WTC11 (cell line): ENCODE results near the gene CXCL9. TPM values are rescaled to one million over a fixed set of nuclear protein-coding genes. Genes with fewer than 3 reads are reported as not detected.
A peak's percentile ranks its signal among the peaks of the same experiment; 100 is the strongest.
"Not testable (repeated sequence)": the region's sequence is repeated elsewhere in the genome, so short reads cannot be mapped to it uniquely, and the experiment has no call there.

ENCODE experiments used
- ATAC-seq: fragments of 200-7000 bp; cut with Tn5 transposase; 2 replicates; pipeline ENCODE4 v1.10.0; 2021; ENCODE audit warnings: mild to moderate bottlenecking, moderate library complexity
- CTCF ChIA-PET: fragments of 300-600 bp; sonication (Branson Sonifier 250); formaldehyde crosslinking; loops from one replicate; lab custom pipeline; 2021; ENCODE audit warnings: antibody characterized with exemption; lab: Charles Lee
- POLR2A ChIA-PET: fragments of 350-600 bp; sonication (Branson Sonifier 250); formaldehyde crosslinking; loops from one replicate; lab custom pipeline; 2021; ENCODE audit warnings: antibody characterized with exemption; lab: Charles Lee
- DNase-seq: peaks from one replicate; pipeline ENCODE4 v3.0.0; 2021; ENCODE audit warnings: low spot score
- H3K27ac Mint-ChIP-seq: 2 replicates; pipeline ENCODE4 v1.8.0; 2021; ENCODE audit warnings: mixed read lengths
- H3K27me3 Mint-ChIP-seq: 2 replicates; pipeline ENCODE4 v1.8.0; 2021; ENCODE audit warnings: low read depth, mild to moderate bottlenecking, moderate library complexity, mixed read lengths
- H3K36me3 Mint-ChIP-seq: 2 replicates; pipeline ENCODE4 v1.8.0; 2021; ENCODE audit warnings: mixed read lengths
- H3K4me1 Mint-ChIP-seq: 2 replicates; pipeline ENCODE4 v1.8.0; 2022; ENCODE audit warnings: mixed read lengths
- H3K4me3 Mint-ChIP-seq: 2 replicates; pipeline ENCODE4 v1.8.0; 2021; ENCODE audit warnings: mild to moderate bottlenecking, moderate library complexity, mixed read lengths
- H3K9me3 Mint-ChIP-seq: 2 replicates; pipeline ENCODE4 v1.8.0; 2021; ENCODE audit warnings: mixed read lengths
- MYBL2 ChIP-seq: sonication (generic); formaldehyde crosslinking; IDR thresholded peaks from 2 replicates; pipeline ENCODE4 v1.8.1; 2023; ENCODE audit warnings: mild to moderate bottlenecking, moderate library complexity, missing genetic modification reagents
- SOX15 ChIP-seq: fragments of 250-450 bp; sonication (Bioruptor Pico); IDR thresholded peaks from 2 replicates; pipeline ENCODE4 v1.9.0; 2021; ENCODE audit warnings: mild to moderate bottlenecking
- ZBTB21 ChIP-seq: sonication (generic); formaldehyde crosslinking; IDR thresholded peaks from 2 replicates; pipeline ENCODE4 v1.8.1; 2023; ENCODE audit warnings: mild to moderate bottlenecking, missing genetic modification reagents, borderline replicate concordance
- ZNF121 ChIP-seq: sonication (generic); formaldehyde crosslinking; IDR thresholded peaks from 2 replicates; pipeline ENCODE4 v1.8.0; 2023; ENCODE audit warnings: missing genetic modification reagents
- total RNA-seq: library from RNA; stranded (reverse); gene quantifications from 3 replicates; pipeline ENCODE4 v1.2.3, GENCODE V29; 2021
- TF ChIP-seq, protein P1 (sequence below): fragments of 250-450 bp; sonication (Bioruptor Pico); IDR thresholded peaks from 2 replicates; pipeline ENCODE4 v1.9.0; 2021; ENCODE audit warnings: mild to moderate bottlenecking, borderline replicate concordance
- TF ChIP-seq, protein P2 (sequence below): sonication (generic); formaldehyde crosslinking; IDR thresholded peaks from 2 replicates; pipeline ENCODE4 v1.8.1; 2023; ENCODE audit warnings: mild to moderate bottlenecking, missing genetic modification reagents
- TF ChIP-seq, protein P3 (sequence below): sonication (generic); formaldehyde crosslinking; conservative IDR thresholded peaks from 2 replicates; pipeline ENCODE4 v1.8.1; 2023; ENCODE audit warnings: mild to moderate bottlenecking, low read depth, missing genetic modification reagents, moderate library complexity
- TF ChIP-seq, protein P4 (sequence below): sonication (generic); formaldehyde crosslinking; IDR thresholded peaks from 2 replicates; pipeline ENCODE4 v1.8.1; 2022; ENCODE audit warnings: mild to moderate bottlenecking, moderate library complexity, missing genetic modification reagents
- TF ChIP-seq, protein P5 (sequence below): sonication (generic); formaldehyde crosslinking; IDR thresholded peaks from 2 replicates; pipeline ENCODE4 v1.8.1; 2022; ENCODE audit warnings: mild to moderate bottlenecking, missing genetic modification reagents, moderate library complexity, borderline replicate concordance
- TF ChIP-seq, protein P6 (sequence below): fragments of 200-600 bp; IDR thresholded peaks from 2 replicates; pipeline ENCODE4 v1.8.0; 2022; ENCODE audit warnings: antibody characterized with exemption
- TF ChIP-seq, protein P7 (sequence below): sonication (generic); formaldehyde crosslinking; IDR thresholded peaks from 2 replicates; pipeline ENCODE4 v1.8.1; 2023; ENCODE audit warnings: mild to moderate bottlenecking, moderate library complexity, missing genetic modification reagents

Gene CXCL9
- total RNA-seq, 1 experiment from 2014 or later, result 0.07 TPM

DNA sequence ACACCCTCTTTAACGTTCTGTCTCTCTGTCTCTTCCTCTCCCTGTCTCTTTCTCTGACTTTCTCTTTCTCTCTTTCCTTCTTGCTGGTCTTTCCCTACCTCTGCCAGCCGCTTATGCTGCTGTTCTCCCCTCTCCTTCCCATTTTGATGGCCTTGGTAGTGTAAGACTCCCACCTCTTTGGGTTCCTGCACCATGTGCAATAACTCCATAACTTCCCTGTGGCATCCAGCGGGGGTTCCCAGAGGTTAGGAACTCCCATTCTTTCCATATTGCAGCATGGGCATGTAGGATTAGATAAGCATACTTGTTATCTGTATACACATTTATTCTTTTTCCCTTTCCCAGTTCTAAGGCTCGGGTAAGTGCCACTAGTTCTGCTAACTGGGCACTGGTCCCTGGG is 37.4 kb upstream of the CXCL9 start:
- H3K4me3 Mint-ChIP-seq, DNase-seq, CTCF ChIA-PET, H3K27ac Mint-ChIP-seq, H3K36me3 Mint-ChIP-seq, POLR2A ChIA-PET, ATAC-seq: not testable (repeated sequence)
- H3K4me1 Mint-ChIP-seq, result peaks cover 14% of the 10 kb centered on the region
- H3K27me3 Mint-ChIP-seq, result peaks cover 40% of the 10 kb centered on the region
- peaks cover 19% of the 10 kb centered on the region for H3K9me3 Mint-ChIP-seq

DNA sequence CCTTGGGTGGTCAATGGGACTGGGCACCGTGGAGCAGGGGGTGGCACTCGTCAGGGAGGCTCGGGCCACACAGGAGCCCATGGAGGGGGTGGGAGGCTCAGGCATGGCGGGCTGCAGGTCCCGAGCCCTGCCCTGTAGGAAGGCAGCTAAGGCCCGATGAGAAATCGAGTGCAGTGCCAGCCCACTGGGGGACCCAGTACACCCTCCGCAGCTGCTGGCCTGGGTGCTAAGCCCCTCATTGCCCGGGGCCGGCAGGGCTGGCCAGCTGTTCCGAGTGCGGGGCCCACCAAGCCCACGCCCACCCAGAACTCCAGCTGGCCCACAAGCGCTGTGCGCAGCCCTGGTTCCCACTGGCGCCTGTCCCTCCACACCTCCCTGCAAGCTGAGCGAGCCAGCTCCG is 36.0 kb upstream of the CXCL9 start:
- H3K4me3 Mint-ChIP-seq, DNase-seq, POLR2A ChIA-PET, H3K27ac Mint-ChIP-seq, H3K36me3 Mint-ChIP-seq, ATAC-seq, CTCF ChIA-PET, H3K4me1 Mint-ChIP-seq: not testable (repeated sequence)
- H3K27me3 Mint-ChIP-seq, result peaks cover 27% of the 10 kb centered on the region
- H3K9me3 Mint-ChIP-seq, result peaks cover 19% of the 10 kb centered on the region

DNA sequence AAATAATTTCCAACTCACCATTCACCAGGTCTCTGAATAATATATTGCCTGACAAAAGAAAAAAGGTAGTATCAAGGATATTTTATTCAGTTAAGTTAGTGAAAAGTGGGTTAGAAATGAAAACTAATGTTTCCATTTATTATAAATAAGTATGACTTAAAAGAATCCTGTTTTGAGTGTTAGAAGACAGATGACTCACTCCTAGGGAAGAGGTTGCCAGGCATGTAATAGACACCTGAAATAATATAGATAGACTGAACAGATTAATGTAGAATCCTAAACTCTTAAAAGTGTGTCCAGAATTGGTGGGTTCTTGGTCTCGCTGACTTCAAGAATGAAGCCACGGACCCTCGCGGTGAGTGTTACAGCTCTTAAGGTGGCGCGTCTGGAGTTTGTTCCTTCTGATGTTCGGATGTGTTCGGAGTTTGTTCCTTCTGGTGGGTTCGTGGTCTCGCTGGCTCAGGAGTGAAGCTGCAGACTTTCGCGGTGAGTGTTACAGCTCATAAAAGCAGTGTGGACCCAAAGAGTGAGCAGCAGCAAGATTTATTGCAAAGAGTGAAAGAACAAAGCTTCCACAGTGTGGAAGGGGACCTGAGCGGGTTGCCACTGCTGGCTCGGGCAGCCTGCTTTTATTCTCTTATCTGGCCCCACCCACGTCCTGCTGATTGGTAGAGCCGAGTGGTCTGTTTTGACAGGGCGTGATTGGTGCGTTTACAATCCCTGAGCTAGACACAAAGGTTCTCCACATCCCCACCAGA is 35.1 kb upstream of the CXCL9 start:
- DNase-seq, CTCF ChIA-PET, ATAC-seq, H3K4me3 Mint-ChIP-seq, H3K4me1 Mint-ChIP-seq, H3K27ac Mint-ChIP-seq, H3K36me3 Mint-ChIP-seq, POLR2A ChIA-PET: not testable (repeated sequence)
- H3K9me3 Mint-ChIP-seq, result peaks cover 19% of the 10 kb centered on the region
- peaks cover 23% of the 10 kb centered on the region for H3K27me3 Mint-ChIP-seq

DNA sequence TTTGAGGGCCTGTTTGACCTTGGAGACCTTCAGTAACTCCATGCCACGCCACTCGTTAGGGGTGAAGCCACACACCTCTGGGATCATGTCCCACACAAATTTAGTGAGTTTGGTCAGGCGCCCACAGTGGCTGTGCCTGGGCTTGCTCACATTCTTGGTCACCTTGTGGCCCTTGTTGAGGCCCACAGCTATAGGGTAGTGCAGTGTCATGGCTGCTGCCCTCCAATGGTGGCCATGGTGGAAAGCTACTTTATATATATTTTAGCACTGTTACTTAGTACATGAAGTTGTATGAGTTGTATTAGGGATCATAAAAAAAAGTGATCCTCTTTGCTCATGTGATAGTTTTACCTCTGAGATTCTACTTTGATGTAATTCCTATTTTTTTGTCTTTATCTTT is 29.5 kb upstream of the CXCL9 start:
- POLR2A ChIA-PET, result no interaction called here
- H3K4me1 Mint-ChIP-seq, result no peaks in the 10 kb centered on the region
- no peak overlapping the region for H3K4me3 Mint-ChIP-seq
- no peaks in the 10 kb centered on the region for H3K36me3 Mint-ChIP-seq
- no peak for DNase-seq
- no peaks in the 10 kb centered on the region for H3K9me3 Mint-ChIP-seq
- CTCF ChIA-PET, result interaction anchor here (0.7 to 1.8 kb wide), 6 partner anchors 11 to 141 kb away, joined by 3 to 13 read pairs (median 4); no protein-coding TSS in a partner anchor
- peak; percentile 67 for ATAC-seq
- H3K27ac Mint-ChIP-seq, result no peak overlapping the region
- no peaks in the 10 kb centered on the region for H3K27me3 Mint-ChIP-seq
- TF ChIP-seq, protein P1, sequence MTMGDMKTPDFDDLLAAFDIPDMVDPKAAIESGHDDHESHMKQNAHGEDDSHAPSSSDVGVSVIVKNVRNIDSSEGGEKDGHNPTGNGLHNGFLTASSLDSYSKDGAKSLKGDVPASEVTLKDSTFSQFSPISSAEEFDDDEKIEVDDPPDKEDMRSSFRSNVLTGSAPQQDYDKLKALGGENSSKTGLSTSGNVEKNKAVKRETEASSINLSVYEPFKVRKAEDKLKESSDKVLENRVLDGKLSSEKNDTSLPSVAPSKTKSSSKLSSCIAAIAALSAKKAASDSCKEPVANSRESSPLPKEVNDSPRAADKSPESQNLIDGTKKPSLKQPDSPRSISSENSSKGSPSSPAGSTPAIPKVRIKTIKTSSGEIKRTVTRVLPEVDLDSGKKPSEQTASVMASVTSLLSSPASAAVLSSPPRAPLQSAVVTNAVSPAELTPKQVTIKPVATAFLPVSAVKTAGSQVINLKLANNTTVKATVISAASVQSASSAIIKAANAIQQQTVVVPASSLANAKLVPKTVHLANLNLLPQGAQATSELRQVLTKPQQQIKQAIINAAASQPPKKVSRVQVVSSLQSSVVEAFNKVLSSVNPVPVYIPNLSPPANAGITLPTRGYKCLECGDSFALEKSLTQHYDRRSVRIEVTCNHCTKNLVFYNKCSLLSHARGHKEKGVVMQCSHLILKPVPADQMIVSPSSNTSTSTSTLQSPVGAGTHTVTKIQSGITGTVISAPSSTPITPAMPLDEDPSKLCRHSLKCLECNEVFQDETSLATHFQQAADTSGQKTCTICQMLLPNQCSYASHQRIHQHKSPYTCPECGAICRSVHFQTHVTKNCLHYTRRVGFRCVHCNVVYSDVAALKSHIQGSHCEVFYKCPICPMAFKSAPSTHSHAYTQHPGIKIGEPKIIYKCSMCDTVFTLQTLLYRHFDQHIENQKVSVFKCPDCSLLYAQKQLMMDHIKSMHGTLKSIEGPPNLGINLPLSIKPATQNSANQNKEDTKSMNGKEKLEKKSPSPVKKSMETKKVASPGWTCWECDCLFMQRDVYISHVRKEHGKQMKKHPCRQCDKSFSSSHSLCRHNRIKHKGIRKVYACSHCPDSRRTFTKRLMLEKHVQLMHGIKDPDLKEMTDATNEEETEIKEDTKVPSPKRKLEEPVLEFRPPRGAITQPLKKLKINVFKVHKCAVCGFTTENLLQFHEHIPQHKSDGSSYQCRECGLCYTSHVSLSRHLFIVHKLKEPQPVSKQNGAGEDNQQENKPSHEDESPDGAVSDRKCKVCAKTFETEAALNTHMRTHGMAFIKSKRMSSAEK, result no peak
- TF ChIP-seq, protein P2, sequence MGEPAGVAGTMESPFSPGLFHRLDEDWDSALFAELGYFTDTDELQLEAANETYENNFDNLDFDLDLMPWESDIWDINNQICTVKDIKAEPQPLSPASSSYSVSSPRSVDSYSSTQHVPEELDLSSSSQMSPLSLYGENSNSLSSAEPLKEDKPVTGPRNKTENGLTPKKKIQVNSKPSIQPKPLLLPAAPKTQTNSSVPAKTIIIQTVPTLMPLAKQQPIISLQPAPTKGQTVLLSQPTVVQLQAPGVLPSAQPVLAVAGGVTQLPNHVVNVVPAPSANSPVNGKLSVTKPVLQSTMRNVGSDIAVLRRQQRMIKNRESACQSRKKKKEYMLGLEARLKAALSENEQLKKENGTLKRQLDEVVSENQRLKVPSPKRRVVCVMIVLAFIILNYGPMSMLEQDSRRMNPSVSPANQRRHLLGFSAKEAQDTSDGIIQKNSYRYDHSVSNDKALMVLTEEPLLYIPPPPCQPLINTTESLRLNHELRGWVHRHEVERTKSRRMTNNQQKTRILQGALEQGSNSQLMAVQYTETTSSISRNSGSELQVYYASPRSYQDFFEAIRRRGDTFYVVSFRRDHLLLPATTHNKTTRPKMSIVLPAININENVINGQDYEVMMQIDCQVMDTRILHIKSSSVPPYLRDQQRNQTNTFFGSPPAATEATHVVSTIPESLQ (CRISPR knock-in tag), result no peak
- TF ChIP-seq ZBTB21, result no peak
- TF ChIP-seq, protein P3, sequence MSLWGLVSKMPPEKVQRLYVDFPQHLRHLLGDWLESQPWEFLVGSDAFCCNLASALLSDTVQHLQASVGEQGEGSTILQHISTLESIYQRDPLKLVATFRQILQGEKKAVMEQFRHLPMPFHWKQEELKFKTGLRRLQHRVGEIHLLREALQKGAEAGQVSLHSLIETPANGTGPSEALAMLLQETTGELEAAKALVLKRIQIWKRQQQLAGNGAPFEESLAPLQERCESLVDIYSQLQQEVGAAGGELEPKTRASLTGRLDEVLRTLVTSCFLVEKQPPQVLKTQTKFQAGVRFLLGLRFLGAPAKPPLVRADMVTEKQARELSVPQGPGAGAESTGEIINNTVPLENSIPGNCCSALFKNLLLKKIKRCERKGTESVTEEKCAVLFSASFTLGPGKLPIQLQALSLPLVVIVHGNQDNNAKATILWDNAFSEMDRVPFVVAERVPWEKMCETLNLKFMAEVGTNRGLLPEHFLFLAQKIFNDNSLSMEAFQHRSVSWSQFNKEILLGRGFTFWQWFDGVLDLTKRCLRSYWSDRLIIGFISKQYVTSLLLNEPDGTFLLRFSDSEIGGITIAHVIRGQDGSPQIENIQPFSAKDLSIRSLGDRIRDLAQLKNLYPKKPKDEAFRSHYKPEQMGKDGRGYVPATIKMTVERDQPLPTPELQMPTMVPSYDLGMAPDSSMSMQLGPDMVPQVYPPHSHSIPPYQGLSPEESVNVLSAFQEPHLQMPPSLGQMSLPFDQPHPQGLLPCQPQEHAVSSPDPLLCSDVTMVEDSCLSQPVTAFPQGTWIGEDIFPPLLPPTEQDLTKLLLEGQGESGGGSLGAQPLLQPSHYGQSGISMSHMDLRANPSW (CRISPR knock-in tag), result no peak
- TF ChIP-seq, protein P4, sequence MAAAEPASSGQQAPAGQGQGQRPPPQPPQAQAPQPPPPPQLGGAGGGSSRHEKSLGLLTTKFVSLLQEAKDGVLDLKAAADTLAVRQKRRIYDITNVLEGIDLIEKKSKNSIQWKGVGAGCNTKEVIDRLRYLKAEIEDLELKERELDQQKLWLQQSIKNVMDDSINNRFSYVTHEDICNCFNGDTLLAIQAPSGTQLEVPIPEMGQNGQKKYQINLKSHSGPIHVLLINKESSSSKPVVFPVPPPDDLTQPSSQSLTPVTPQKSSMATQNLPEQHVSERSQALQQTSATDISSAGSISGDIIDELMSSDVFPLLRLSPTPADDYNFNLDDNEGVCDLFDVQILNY, result no peak
- TF ChIP-seq SOX15 (CRISPR knock-in tag), result no peak
- TF ChIP-seq, protein P5, sequence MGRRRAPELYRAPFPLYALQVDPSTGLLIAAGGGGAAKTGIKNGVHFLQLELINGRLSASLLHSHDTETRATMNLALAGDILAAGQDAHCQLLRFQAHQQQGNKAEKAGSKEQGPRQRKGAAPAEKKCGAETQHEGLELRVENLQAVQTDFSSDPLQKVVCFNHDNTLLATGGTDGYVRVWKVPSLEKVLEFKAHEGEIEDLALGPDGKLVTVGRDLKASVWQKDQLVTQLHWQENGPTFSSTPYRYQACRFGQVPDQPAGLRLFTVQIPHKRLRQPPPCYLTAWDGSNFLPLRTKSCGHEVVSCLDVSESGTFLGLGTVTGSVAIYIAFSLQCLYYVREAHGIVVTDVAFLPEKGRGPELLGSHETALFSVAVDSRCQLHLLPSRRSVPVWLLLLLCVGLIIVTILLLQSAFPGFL (CRISPR knock-in tag), result no peak
- no peak for TF ChIP-seq MYBL2 (CRISPR knock-in tag)
- TF ChIP-seq, protein P6, sequence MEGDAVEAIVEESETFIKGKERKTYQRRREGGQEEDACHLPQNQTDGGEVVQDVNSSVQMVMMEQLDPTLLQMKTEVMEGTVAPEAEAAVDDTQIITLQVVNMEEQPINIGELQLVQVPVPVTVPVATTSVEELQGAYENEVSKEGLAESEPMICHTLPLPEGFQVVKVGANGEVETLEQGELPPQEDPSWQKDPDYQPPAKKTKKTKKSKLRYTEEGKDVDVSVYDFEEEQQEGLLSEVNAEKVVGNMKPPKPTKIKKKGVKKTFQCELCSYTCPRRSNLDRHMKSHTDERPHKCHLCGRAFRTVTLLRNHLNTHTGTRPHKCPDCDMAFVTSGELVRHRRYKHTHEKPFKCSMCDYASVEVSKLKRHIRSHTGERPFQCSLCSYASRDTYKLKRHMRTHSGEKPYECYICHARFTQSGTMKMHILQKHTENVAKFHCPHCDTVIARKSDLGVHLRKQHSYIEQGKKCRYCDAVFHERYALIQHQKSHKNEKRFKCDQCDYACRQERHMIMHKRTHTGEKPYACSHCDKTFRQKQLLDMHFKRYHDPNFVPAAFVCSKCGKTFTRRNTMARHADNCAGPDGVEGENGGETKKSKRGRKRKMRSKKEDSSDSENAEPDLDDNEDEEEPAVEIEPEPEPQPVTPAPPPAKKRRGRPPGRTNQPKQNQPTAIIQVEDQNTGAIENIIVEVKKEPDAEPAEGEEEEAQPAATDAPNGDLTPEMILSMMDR, result no peak
- no peak for TF ChIP-seq ZNF121 (CRISPR knock-in tag)
- TF ChIP-seq, protein P7, sequence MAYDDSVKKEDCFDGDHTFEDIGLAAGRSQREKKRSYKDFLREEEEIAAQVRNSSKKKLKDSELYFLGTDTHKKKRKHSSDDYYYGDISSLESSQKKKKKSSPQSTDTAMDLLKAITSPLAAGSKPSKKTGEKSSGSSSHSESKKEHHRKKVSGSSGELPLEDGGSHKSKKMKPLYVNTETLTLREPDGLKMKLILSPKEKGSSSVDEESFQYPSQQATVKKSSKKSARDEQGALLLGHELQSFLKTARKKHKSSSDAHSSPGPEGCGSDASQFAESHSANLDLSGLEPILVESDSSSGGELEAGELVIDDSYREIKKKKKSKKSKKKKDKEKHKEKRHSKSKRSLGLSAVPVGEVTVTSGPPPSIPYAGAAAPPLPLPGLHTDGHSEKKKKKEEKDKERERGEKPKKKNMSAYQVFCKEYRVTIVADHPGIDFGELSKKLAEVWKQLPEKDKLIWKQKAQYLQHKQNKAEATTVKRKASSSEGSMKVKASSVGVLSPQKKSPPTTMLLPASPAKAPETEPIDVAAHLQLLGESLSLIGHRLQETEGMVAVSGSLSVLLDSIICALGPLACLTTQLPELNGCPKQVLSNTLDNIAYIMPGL, result no peak
